OCI-LY1 (cell line): ENCODE measurements around the gene MCHR2.

Experiments
- EZH2 ChIP-seq: fragments of 200-600 bp; sonication (generic), shearing (Covaris generic); IDR thresholded peaks from 2 replicates; pipeline ENCODE4 v1.8.0; 2017; ENCODE audit warnings: borderline replicate concordance, mixed run types, mild to moderate bottlenecking, antibody characterized with exemption, low read length, moderate library complexity, mixed read lengths
- TF ChIP-seq, protein P1 (sequence below): fragments of 200-600 bp; sonication (generic), shearing (Covaris generic); IDR thresholded peaks from 2 replicates; pipeline ENCODE4 v1.5.1; 2017; ENCODE audit warnings: mild to moderate bottlenecking, antibody characterized with exemption, low read length, moderate library complexity, mixed read lengths

DNA sequence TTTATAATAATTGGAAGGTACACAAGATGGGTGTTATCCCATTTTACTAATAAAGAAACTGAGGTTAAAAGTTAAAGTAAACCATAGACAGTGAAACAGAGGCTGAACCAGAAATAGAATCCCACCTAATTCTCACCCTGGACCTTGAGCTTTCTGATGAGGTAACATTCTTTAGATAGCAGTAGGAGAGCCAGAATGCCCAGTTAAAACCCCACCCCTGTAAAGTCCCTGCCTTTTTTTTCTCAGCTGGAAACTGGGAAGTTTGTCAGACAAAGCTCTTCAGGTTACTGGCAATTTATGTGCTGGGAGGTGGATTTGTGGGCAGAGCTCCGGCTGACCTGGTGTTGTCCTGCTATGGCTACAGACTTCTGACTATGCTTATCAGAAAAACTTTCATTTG is 1.9 kb upstream of the MCHR2 start:
- TF ChIP-seq, protein P1, sequence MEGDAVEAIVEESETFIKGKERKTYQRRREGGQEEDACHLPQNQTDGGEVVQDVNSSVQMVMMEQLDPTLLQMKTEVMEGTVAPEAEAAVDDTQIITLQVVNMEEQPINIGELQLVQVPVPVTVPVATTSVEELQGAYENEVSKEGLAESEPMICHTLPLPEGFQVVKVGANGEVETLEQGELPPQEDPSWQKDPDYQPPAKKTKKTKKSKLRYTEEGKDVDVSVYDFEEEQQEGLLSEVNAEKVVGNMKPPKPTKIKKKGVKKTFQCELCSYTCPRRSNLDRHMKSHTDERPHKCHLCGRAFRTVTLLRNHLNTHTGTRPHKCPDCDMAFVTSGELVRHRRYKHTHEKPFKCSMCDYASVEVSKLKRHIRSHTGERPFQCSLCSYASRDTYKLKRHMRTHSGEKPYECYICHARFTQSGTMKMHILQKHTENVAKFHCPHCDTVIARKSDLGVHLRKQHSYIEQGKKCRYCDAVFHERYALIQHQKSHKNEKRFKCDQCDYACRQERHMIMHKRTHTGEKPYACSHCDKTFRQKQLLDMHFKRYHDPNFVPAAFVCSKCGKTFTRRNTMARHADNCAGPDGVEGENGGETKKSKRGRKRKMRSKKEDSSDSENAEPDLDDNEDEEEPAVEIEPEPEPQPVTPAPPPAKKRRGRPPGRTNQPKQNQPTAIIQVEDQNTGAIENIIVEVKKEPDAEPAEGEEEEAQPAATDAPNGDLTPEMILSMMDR, result no peak
- TF ChIP-seq EZH2, result no peak
